Right atrium auricular region (tissue), 2 donors: ENCODE measurements around the gene SSB. TPM values are rescaled to one million over a fixed set of nuclear protein-coding genes. Genes with fewer than 3 reads are reported as not detected.

Experiments
- DNase-seq: peaks from one replicate; pipeline ENCODE4 v3.0.0-alpha.2; 2019; ENCODE audit warnings: low spot score
- H3K27ac ChIP-seq, 2 donors: fragments of 200-600 bp; sonication (generic); 1 replicate in 1 of 2; 2 replicates in 1 of 2; pipeline ENCODE4 v1.5.1; 2016 to 2019
- H3K27me3 ChIP-seq, 2 donors: fragments of 200-600 bp; sonication (generic); one replicate each; pipeline versions ENCODE4 v1.5.1 to v1.6.0; 2017 to 2019
- H3K36me3 ChIP-seq: fragments of 200-600 bp; sonication (generic); one replicate; pipeline ENCODE4 v1.5.1; 2016
- H3K4me1 ChIP-seq, 2 donors: fragments of 200-600 bp; sonication (generic); one replicate each; pipeline versions ENCODE4 v1.5.1 to v1.6.0; 2017 to 2019
- H3K4me3 ChIP-seq, 2 donors: fragments of 200-600 bp; sonication (generic); 1 replicate in 1 of 2; 2 replicates in 1 of 2; pipeline ENCODE4 v1.5.1; 2017 to 2019; ENCODE audit warnings: mild to moderate bottlenecking in 1 of 2, moderate library complexity in 1 of 2
- H3K9me3 ChIP-seq, 2 donors: fragments of 200-600 bp; sonication (generic); one replicate each; pipeline ENCODE4 v1.5.1; 2019
- total RNA-seq, 2 donors: library from RNA; depleted of rRNA; stranded (reverse); fragments of >200 nt; gene quantifications; one replicate each; pipeline ENCODE4 v1.1.0, GENCODE V29; 2016
- TF ChIP-seq, protein P1 (sequence below), 2 donors: fragments of 200-600 bp; sonication (generic); IDR thresholded peaks; one replicate each; pipeline ENCODE4 v1.5.1; 2019; ENCODE audit warnings: antibody characterized with exemption in 2 of 2

SSB gene
- total RNA-seq, 2 donors from 2014 or later: 52.3 to 56.7 TPM

DNA sequence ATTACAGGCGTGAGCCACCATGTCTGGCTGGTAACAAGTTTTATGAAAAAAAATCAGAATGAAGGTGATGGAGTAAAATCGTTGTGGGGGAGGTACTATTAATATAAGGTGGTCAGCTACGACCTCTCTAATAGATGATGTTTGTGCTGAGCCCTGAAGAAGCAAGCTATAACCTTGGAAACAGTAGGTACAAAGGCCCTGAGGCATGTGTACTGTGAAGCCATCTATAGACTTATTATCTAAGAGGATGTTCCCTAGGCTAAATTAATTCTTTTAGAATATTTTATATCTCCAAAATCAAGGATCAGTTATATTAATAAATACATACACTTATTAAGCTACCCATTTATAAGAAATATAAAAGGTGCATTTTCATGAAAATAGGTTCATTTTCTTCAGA lies 23.3 kb upstream of the SSB start:
- Histone ChIP-seq H3K9me3 (no peaks in the 10 kb centered on the region), H3K36me3 (no peaks in the 10 kb centered on the region), H3K27ac (no peak overlapping the region), H3K4me3 (no peak overlapping the region), H3K4me1 (no peaks in the 10 kb centered on the region), H3K27me3 (no peaks in the 10 kb centered on the region)
- TF ChIP-seq, protein P1, sequence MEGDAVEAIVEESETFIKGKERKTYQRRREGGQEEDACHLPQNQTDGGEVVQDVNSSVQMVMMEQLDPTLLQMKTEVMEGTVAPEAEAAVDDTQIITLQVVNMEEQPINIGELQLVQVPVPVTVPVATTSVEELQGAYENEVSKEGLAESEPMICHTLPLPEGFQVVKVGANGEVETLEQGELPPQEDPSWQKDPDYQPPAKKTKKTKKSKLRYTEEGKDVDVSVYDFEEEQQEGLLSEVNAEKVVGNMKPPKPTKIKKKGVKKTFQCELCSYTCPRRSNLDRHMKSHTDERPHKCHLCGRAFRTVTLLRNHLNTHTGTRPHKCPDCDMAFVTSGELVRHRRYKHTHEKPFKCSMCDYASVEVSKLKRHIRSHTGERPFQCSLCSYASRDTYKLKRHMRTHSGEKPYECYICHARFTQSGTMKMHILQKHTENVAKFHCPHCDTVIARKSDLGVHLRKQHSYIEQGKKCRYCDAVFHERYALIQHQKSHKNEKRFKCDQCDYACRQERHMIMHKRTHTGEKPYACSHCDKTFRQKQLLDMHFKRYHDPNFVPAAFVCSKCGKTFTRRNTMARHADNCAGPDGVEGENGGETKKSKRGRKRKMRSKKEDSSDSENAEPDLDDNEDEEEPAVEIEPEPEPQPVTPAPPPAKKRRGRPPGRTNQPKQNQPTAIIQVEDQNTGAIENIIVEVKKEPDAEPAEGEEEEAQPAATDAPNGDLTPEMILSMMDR (IDR thresholded peaks at IDR 0.05): no peak
- no peak for DNase-seq

DNA sequence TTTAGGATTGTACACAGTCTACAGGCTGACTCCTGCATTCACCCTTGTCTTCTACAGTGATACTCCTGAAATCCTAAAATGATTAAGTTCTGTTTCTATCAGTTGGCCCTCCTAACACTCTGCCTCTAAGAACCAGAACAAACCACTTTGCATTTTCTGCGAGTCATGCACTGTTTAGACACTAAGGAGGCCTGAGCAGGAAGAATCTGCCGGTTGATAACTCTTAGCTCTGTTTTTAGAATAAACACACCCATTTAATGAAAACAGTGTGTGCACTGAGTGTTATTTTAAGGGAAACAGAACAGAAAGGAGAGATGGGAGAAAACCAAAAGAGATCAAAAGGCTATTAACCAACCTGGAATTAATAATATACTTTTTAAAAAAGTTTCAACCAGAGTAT lies 22.9 kb upstream of the SSB start:
- H3K4me1 ChIP-seq: no peaks in the 10 kb centered on the region
- no peaks in the 10 kb centered on the region for H3K27me3 ChIP-seq
- H3K4me3 ChIP-seq: no peak overlapping the region
- H3K9me3 ChIP-seq: no peaks in the 10 kb centered on the region
- H3K27ac ChIP-seq: no peak overlapping the region
- H3K36me3 ChIP-seq: no peaks in the 10 kb centered on the region
- TF ChIP-seq, protein P1 (IDR thresholded peaks at IDR 0.05): no peak
- DNase-seq: no peak

DNA sequence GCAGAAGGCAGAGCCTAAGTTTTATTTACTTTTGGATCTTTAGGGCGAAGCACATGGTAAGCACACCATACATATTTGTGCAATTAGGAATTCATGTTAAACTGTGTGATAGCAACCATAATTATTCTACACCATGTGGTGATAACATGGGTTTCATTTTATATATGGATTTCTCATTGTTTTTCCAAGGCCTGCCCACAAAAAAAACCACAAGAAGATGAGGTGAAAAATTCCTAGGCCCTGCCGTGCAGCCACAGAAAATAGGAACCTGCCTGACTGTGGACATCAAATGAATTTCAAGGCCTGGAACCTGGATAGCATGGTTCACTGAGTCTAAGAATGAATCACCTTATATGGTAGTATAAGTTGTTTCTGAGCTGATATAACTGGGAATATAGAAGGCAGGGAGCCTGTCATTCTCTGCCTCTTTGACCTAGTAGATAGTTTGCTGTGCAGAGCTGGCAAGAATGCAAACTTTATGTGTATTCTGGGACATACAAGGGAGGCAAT lies 22.4 kb upstream of the SSB start:
- Histone ChIP-seq H3K4me1 (no peaks in the 10 kb centered on the region), H3K27ac (no peak overlapping the region), H3K27me3 (no peaks in the 10 kb centered on the region), H3K36me3 (no peaks in the 10 kb centered on the region), H3K4me3 (no peak overlapping the region), H3K9me3 (no peaks in the 10 kb centered on the region)
- no peak for DNase-seq
- TF ChIP-seq, protein P1 (IDR thresholded peaks at IDR 0.05): no peak

DNA sequence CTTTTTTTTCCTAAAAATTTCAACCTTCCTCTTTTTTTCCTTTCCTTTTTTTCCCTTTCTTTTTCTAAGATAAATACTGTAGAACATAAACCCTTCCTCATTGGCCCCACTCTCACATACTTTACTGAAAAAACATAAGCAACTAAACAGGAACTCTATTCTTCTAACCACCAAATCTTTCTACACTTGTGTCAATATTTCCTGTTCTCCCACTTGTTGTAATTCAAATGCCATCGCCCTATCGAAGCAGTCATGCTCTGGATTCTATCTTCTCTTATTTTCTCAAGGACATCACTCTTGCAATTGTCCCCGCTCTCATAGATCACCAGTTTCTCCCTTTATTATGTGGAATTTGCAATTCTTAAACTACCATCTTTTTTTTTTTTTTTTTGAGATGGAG lies 20.2 kb upstream of the SSB start:
- Histone ChIP-seq H3K27me3 (no peaks in the 10 kb centered on the region), H3K36me3 (no peaks in the 10 kb centered on the region), H3K4me3 (no peak overlapping the region), H3K27ac (no peak overlapping the region), H3K9me3 (no peaks in the 10 kb centered on the region), H3K4me1 (no peaks in the 10 kb centered on the region)
- DNase-seq: no peak
- TF ChIP-seq, protein P1 (IDR thresholded peaks at IDR 0.05): no peak

DNA sequence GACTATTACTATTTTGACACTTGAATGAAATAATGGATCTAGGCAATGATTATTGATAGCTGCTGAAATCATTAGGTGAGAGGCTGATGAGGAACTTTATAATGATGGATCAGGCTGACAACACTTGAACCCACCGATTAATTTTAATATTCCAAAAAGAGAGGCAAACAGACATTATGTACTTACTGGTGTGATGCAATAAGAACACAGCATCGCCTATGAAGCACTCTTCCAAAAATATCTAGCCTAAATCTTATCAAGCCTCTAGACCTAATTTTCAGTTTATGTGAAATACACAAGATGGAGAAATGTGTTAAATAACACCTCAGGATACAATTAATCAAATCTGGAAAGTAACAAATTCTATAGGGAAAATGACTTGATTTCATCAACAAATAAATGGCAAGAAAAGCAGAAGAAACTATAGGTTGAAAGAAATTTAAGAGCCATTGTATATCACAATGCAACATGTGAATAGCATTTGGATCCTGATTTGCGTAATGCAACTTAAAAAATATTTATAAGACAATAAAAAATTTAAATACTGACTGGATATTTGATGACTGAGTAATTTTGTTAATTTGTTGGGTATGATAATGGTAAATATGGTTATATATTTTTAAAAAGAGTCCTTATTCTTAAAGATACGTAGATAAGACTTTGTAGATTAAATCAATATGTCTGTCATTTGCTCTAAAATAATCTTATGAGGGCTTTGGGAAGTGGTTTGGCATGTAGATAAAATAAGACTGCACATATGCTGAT lies 17.2 kb upstream of the SSB start:
- no peaks in the 10 kb centered on the region for H3K4me1 ChIP-seq
- H3K27ac ChIP-seq: no peak overlapping the region
- no peaks in the 10 kb centered on the region for H3K27me3 ChIP-seq
- no peak overlapping the region for H3K4me3 ChIP-seq
- no peaks in the 10 kb centered on the region for H3K36me3 ChIP-seq
- TF ChIP-seq, protein P1 (IDR thresholded peaks at IDR 0.05): no peak
- no peaks in the 10 kb centered on the region for H3K9me3 ChIP-seq
- DNase-seq: no peak

DNA sequence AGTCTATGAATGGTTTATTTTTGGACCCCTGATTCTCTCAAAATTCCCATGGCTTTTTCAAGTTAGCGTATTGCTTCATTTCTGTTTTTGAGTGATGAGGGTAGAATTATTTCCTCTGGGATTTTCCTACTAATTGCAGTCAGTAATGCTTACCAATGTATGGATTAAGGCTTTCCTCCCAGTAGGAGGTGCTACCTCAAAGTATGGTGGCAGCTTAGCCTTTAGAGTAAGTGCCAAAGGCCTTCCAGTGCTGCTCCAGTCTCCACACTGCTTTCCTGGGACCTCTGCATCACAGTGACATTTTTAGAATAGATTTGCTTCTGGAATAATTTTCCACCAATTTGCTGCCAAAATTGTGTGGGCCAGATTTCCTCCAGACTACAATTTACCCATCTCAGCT lies 16.2 kb upstream of the SSB start:
- TF ChIP-seq, protein P1 (IDR thresholded peaks at IDR 0.05): no peak
- Histone ChIP-seq H3K9me3 (no peaks in the 10 kb centered on the region), H3K4me3 (no peak overlapping the region), H3K36me3 (no peaks in the 10 kb centered on the region), H3K27me3 (no peaks in the 10 kb centered on the region), H3K27ac (no peak overlapping the region), H3K4me1 (no peaks in the 10 kb centered on the region)
- DNase-seq: no peak
